GM21717 (cell line): ENCODE data around the gene TGM1.

Experiments used
- ATAC-seq: cut with Tn5 transposase; IDR thresholded peaks from one replicate; pipeline ENCODE4 v1.9.1; 2021; ENCODE audit warnings: mild to moderate bottlenecking, moderate library complexity; ENCODE audit not compliant: unreplicated experiment

TGM1 gene

GRCh38 chr14:24292118-24292807, 29.3 kb upstream of the TGM1 start:
- no peak for ATAC-seq

- no peak for ATAC-seq
Observed at GRCh38 chr14:24291446-24292117, 28.6 kb upstream of the TGM1 start.

- no peak for ATAC-seq
Observed at GRCh38 chr14:24290746-24291145, 27.8 kb upstream of the TGM1 start.

GRCh38 chr14:24289649-24290280, 26.8 kb upstream of the TGM1 start:
- no peak for ATAC-seq

- no peak for ATAC-seq
Observed at GRCh38 chr14:24286996-24287395, 24.0 kb upstream of the TGM1 start.

- ATAC-seq, result no peak
Observed at GRCh38 chr14:24285351-24285750, 22.4 kb upstream of the TGM1 start.

- ATAC-seq, result no peak
Observed at GRCh38 chr14:24284501-24285035, 21.6 kb upstream of the TGM1 start.

GRCh38 chr14:24283796-24284460, 21.0 kb upstream of the TGM1 start:
- ATAC-seq, result no peak

- no peak for ATAC-seq
Observed at GRCh38 chr14:24282736-24283135, 19.8 kb upstream of the TGM1 start.

GRCh38 chr14:24281636-24282035, 18.7 kb upstream of the TGM1 start:
- no peak for ATAC-seq

GRCh38 chr14:24280797-24281460, 18.0 kb upstream of the TGM1 start:
- ATAC-seq, result no peak

- no peak for ATAC-seq
Observed at GRCh38 chr14:24279301-24280186, 16.6 kb upstream of the TGM1 start.

GRCh38 chr14:24278424-24278823, 15.4 kb upstream of the TGM1 start:
- ATAC-seq, result no peak

- ATAC-seq, result no peak
Observed at GRCh38 chr14:24277606-24278321, 14.8 kb upstream of the TGM1 start.

GRCh38 chr14:24277071-24277470, 14.1 kb upstream of the TGM1 start:
- ATAC-seq, result no peak

- ATAC-seq, result peak; percentile 54
Observed at GRCh38 chr14:24274101-24274543, 11.1 kb upstream of the TGM1 start.

GRCh38 chr14:24273422-24273998, 10.5 kb upstream of the TGM1 start:
- no peak for ATAC-seq

- no peak for ATAC-seq
Observed at GRCh38 chr14:24272467-24272866, 9.5 kb upstream of the TGM1 start.

GRCh38 chr14:24271834-24272263, 8.9 kb upstream of the TGM1 start:
- no peak for ATAC-seq
